Bronchial epithelial cell (primary cell): Measurements from ENCODE around the gene AMN. TPM values are rescaled to one million over a fixed set of nuclear protein-coding genes. Genes with fewer than 3 reads are reported as not detected.

Source experiments
- DNase-seq: peaks from one replicate; pipeline ENCODE4 v3.0.0-alpha.2; 2010; ENCODE audit warnings: low read depth
- FAIRE-seq: peaks from 2 replicates; lab custom pipeline; 2011; peaks lifted over from hg19 to GRCh38; lab: Jason Lieb, UNC
- H3K27me3 ChIP-seq: 2 replicates; pipeline ENCODE4 v1.5.1; 2011; ENCODE audit warnings: low read length; ENCODE audit not compliant: control insufficient read depth, insufficient read depth
- H3K36me3 ChIP-seq: 2 replicates; pipeline ENCODE4 v1.5.1; 2011; ENCODE audit warnings: low read length; ENCODE audit not compliant: control insufficient read depth, insufficient read depth
- H3K4me3 ChIP-seq: 2 replicates; pipeline ENCODE4 v1.5.1; 2011; ENCODE audit warnings: mild to moderate bottlenecking, low read depth, low read length, control low read depth
- total RNA-seq: library from RNA; depleted of rRNA; stranded (reverse); fragments of >200 nt; gene quantifications from 2 replicates; pipeline ENCODE4 v1.2.1, GENCODE V29; 2014
- TF ChIP-seq, protein P1 (sequence below): IDR thresholded peaks from 2 replicates; pipeline ENCODE4 v1.5.1; 2011; ENCODE audit warnings: mild to moderate bottlenecking, moderate library complexity, low read length, control low read depth, inconsistent platforms; ENCODE audit not compliant: insufficient read depth, severe bottlenecking

AMN gene
- total RNA-seq, 1 donor from 2014 or later: 4.2 TPM

DNA sequence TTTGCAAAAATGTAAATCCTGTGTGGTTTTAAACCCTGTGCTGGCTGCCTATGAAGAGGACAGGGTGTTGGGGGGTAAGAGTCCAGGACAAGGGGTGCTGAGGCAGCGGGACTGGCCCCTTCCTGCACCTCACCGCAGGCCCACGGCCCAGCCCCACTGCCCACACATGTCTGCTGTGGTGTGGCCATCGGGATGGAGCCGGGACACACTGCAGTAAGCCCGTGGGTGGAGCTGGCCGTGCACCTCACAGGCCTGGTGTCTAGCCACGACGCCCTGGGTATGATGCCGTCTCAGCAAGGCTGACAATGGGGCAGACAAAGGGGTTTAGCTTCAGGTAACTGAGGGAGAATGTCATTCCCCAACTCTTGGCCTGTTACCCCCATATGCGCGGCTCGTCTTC, 19.6 kb downstream of the AMN start:
- Histone ChIP-seq H3K36me3 (peaks cover 47% of the 10 kb centered on the region), H3K27me3 (no peaks in the 10 kb centered on the region), H3K4me3 (no peak overlapping the region)
- TF ChIP-seq, protein P1, sequence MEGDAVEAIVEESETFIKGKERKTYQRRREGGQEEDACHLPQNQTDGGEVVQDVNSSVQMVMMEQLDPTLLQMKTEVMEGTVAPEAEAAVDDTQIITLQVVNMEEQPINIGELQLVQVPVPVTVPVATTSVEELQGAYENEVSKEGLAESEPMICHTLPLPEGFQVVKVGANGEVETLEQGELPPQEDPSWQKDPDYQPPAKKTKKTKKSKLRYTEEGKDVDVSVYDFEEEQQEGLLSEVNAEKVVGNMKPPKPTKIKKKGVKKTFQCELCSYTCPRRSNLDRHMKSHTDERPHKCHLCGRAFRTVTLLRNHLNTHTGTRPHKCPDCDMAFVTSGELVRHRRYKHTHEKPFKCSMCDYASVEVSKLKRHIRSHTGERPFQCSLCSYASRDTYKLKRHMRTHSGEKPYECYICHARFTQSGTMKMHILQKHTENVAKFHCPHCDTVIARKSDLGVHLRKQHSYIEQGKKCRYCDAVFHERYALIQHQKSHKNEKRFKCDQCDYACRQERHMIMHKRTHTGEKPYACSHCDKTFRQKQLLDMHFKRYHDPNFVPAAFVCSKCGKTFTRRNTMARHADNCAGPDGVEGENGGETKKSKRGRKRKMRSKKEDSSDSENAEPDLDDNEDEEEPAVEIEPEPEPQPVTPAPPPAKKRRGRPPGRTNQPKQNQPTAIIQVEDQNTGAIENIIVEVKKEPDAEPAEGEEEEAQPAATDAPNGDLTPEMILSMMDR: no peak
- DNase-seq: no peak
- FAIRE-seq: no peak

DNA sequence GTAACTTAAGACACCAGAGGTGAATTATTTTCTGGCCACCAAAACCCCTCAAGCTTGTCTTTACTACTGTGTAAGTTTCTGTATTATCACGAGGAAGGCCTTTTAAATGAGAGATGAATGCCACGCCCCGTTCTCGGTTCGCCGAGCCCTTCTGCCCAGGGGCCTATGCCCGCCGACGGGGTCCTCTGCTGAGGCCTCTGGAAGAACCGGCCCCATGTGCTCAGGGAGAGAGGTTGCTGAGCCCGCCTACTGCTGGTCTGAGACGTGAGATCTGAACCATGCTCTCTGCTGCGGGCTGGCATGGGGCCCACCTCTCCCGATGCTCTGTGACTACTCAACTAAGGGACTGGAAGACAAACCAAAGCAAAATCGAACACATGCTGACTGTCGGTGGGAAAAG, 21.0 kb downstream of the AMN start:
- Histone ChIP-seq H3K4me3 (no peak overlapping the region), H3K27me3 (no peaks in the 10 kb centered on the region), H3K36me3 (peaks cover 43% of the 10 kb centered on the region)
- TF ChIP-seq, protein P1: no peak
- no peak for FAIRE-seq
- no peak for DNase-seq

DNA sequence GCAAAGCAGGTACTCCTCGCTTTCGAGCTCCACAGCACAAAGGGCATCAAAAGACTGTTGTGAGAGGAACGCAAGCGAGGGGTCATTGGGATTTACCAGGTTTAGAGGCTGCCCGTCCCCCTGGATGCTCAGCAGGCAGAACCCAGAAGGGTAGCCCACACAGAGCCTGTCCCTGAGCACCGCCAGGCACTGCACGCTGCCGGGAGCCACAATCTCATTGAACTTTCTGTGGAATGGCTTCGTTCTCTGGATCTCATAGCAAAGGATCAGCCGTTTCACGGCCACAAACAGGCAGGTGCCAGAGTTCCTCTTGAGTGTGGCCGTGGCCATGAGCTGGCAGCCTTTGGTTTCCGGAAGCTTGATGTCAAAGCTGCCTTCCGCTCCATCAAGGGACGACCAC, 21.5 kb downstream of the AMN start:
- no peak for FAIRE-seq
- DNase-seq: no peak
- H3K27me3 ChIP-seq: no peaks in the 10 kb centered on the region
- TF ChIP-seq, protein P1: no peak
- H3K36me3 ChIP-seq: peaks cover 47% of the 10 kb centered on the region
- no peak overlapping the region for H3K4me3 ChIP-seq

DNA sequence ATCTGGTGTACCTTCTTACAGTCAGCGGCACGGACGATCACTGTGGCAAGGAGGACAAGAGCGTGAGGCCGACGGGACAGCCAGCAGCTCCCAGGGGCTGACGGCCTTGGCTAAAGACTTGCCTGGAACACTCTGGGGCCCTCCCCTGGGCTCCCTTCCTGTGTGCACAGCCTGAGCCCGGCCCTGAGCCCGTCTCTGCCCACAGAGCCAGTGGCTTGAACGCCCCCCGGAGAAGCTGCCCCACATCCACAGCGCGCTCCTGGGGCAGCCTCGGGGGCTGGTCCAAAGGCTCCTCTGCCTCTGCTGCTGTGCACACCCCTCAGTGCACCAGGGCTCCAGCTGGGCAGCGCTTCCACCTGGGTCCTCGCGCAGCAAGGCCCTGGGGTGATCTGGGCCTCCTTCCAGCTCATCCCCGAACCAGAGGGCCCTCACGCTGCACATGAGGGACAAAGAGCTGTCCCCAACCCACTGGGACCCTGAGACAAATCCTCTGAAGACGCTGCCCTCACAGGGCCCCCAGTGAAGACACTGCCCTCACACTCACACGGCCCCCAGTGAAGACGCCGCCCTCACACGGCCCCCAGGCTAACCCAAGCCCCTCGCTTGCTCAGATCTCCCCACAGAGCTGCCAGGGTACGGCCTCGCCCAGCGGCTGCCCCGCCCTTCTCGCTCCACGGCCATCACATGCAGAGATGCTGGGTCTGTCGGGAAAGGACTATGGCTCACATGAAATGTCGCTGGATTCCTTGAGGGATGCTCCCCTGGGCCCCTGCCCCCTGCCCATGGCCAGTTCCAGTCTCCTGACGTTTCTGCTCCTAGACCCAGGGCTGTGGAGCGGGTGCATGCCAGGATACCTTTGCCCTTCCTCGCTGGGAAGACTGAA, 22.2 kb downstream of the AMN start:
- FAIRE-seq (no peak), DNase-seq (no peak)
- TF ChIP-seq, protein P1: no peak
- H3K4me3 ChIP-seq: no peak overlapping the region
- no peaks in the 10 kb centered on the region for H3K27me3 ChIP-seq
- H3K36me3 ChIP-seq: peaks cover 44% of the 10 kb centered on the region

DNA sequence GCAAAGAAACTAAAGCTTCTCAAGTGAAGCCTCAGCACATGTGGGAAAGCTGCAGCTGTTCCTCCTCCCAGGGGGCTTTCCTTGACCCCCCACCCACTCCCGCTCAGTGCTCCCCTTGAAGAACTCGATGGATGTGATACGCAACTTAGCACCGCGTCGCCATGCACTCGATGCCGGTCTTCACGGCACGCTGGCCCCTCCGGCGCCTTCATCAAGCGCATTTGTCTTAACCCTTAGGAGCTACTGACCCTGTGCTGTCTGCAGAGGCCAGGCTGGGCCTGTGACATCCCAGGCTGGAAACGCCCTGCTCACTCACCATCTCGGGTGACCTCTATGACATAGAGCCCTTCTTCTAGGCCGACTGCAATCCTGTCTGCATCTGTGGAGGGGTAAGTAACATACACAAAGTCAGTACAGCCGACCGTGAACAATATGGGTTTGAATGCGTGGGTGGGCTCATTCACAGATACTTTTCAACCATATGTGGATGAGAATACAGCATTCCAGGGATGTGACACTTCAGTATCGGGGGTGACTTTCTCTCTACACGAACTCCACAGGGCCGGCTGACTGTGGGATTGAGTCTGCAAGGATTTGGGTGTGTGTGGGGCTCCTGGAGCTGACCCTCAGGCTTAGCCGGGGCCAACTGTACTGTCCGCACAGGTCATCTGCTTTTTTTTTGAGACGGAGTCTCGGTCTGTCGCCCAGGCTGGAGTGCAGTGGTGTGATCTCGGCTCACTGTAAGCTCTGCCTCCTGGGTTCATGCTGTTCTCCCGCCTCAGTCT, 23.1 kb downstream of the AMN start:
- FAIRE-seq: no peak
- no peak overlapping the region for H3K4me3 ChIP-seq
- no peak for DNase-seq

More for the DNA sequence above, 23.1 kb downstream of the AMN start:
- TF ChIP-seq, protein P1: no peak
- Histone ChIP-seq H3K36me3 (peaks cover 50% of the 10 kb centered on the region), H3K27me3 (no peaks in the 10 kb centered on the region)
